Hematopoietic multipotent progenitor cell treated with erythropoietin and hydrocortisone succinate and interleukin-3 and kit ligand, for 4 days (in vitro differentiated cells): ENCODE measurements around the gene EMB.
"Not testable (repeated sequence)": the region's sequence is repeated elsewhere in the genome, so short reads cannot be mapped to it uniquely, and the experiment has no call there.

Experiments used
- DNase-seq: peaks from one replicate; pipeline ENCODE4 v3.0.0-alpha.2; 2015

EMB gene

GRCh38 chr5:50440651-50441492 lies at the start of gene EMB:
Gene EMB (minus strand): TSS chr5:50441288. CDS start chr5:50441151, 137 bp downstream.
- peak; percentile 90 for DNase-seq

DNA sequence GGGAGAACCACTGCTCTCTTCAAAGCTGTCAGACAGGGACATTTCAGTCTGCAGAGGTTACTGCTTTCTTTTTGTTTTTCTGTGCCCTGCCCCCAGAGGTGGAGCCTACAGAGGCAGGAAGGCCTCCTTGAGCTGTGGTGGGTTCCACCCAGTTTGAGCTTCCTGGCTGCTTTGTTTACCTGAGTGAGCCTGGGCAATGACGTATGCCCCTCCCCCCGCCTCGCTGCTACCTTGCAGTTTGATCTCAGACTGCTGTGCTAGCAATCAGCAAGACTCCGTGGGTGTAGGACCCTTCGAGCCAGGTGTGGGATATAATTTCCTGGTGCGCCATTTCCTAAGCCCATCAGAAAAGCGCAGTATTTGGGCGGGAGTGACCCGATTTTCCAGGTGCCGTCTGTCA lies 48.4 kb upstream of the EMB start:
- DNase-seq, result not testable (repeated sequence)

DNA sequence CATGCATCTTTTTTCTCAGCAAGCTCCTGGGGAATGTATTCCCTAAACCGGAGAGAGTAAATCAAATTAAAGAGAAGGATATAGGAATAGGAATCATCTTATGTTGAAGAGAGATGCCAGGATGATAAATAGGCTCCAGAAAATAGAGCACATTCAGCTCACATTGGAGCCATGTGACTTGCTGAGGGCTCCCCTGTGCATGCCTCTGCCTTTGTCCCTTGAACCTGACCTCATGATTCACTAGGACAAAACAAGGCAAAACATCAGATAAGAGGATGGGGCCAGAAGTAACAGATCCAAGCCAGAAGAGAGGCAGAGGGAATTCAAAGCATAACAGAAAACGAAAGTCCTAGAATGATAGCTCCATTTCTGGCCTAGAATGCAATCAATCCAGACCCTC lies 37.7 kb upstream of the EMB start:
- DNase-seq, result not testable (repeated sequence)

DNA sequence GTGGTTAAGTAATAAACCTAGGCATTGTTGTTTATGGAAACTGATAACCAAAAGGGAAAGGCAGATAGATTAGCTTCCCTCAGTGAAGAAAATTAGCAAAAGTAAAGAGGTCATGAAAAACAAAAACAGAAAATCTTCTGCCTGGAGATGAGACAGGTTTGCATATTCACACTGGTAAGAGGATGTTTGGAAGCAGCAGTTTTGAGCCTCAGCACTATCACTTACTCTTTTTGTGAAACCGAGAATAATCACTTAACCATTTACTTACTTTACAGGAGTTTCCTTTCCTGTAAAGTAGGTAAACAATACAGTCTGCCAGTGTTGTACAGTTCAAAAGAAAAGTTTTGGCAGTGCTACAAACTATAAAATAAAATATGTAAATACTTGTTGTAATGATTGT lies 35.5 kb upstream of the EMB start:
- DNase-seq, result no peak

DNA sequence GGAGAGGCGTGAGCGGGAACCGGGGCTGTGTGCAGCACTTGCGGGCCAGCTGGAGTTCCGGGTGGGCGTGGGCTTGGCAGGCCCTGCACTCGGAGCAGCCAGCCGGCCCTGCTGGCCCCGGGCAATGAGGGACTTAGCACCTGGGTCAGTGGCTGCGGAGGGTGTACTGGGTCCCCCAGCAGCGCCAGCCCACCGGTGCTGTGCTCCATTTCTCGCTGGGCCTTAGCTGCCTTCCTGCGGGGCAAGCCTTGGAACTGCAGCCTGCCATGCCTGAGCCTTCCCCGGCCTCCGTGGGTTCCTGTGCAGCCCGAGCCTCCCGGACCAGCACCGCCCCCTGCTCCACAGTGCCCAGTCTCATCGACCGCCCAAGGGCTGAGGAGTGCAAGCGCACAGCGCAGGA lies 23.9 kb upstream of the EMB start:
- not testable (repeated sequence) for DNase-seq

- no peak for DNase-seq
Measured at GRCh38 chr5:50463726-50464125, 22.6 kb upstream of the EMB start.

GRCh38 chr5:50463047-50463446 lies 22.0 kb upstream of the EMB start:
- DNase-seq, result no peak

DNA sequence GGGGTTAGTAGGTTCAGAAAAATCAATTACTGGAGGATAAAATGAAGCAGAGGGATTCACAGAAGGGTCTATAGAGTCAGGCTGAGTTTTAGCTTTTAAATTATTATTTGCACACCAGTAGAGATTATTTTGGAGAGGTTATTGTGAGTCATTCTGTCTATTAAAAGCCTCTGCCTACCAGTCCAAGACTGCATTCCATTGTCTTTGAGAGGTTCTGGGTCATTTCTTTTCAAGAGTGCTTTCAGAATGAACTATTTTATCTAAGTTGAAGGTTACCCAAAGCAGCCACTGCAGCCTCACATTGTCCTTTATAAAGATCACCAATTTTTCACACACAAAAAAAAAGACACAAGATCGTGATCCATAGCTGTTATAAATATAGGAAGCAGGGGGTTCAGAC lies 21.5 kb upstream of the EMB start:
- not testable (repeated sequence) for DNase-seq

GRCh38 chr5:50458372-50458771 lies 17.3 kb upstream of the EMB start:
- not testable (repeated sequence) for DNase-seq

- DNase-seq, result not testable (repeated sequence)
Measured at GRCh38 chr5:50449241-50449640, 8.2 kb upstream of the EMB start.

DNA sequence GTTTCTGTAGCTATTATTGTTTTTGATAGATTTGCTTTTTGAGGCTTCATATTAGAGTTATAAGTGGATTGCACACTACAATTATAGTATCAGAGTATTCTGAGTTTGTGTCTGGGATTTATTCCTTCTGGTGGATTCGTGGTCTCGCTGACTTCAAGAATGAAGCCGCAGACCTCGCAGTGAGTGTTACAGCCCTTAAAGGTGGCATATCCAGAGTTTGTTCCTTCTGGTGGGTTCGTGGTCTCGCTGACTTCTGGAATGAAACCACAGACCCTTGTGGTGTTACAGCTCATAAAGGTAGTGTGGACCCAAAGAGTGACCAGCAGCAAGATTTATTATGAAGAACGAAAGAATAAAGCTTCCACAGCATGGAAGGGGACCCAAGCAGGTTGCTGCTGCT lies 6.9 kb upstream of the EMB start:
- DNase-seq, result no peak

GRCh38 chr5:50447228-50447627 lies 6.1 kb upstream of the EMB start:
- no peak for DNase-seq

DNA sequence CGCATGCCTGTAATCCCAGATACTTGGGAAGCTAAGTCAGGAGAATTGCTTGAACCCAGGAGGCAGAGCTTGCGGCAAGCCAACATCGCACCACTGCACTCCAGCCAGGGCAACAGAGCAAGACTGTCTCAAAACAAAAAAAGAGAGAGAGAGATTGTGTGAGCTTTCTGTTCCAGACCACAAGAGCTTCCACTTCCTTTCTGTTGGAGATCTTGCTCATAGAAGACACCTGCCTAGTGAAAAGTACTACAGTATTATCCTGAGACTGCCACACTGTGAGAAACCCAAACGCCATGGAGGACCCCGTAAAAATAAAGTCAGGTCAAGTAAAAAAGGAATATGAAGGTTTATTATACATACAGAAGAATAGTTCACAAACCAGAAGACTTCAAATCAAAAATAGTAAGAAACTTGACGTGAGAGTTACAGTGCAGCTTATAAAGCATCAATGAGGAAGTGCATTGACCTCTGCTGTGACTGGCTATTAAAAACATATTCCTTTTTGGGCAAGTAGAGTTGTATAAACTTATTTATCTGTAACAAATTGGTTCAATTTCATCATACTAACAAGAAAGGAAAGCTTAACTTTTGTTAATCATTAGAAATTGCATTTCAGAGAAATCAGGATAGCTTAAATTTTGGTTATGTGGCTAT lies 4.3 kb upstream of the EMB start:
- peak; percentile 63 for DNase-seq

- not testable (repeated sequence) for DNase-seq
Measured at GRCh38 chr5:50442559-50443539, 1.8 kb upstream of the EMB start.

DNA sequence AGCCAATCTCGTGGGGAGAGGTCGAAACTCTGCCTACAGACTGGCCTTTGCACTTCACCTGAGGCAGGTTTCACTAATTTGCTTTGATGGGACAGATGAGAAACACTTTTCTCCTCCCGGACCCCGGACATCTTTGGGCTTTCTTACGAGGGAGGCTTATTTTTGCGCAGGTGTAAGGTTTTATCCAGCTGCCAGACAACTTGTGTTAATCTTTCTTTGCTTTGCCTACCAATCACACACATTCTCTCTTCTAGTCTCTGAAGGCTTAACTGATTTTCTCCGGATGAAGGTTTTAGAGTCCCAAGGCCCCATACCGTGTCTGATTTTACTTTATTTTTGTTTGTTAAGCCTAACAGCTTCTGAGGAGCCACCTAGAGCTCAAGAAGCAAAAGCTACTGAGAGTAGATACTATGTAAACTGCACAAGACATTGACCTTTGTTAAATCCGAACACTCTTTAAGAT lies 436 bp upstream of the EMB start:
- DNase-seq, result peak; percentile 46

DNA sequence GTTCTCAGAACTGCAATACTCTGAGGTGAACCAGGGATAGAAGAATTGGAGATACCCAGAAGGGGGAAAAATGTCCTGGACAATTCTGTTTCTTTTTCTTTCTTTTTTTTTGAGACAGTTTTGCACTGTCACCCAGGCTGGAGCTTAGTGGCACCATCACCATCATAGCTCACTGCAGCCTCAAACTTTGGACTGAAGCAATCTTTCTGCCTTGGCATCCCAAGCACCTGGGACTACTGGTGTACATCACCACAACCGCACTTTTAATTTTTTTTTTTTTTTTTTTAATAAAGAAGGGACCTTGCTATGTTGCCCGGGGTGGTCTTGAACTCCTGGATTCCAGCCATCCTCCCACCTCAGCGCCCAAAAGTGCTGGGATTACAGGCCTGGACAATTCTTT lies 1.9 kb downstream of the EMB start:
- DNase-seq, result no peak

DNA sequence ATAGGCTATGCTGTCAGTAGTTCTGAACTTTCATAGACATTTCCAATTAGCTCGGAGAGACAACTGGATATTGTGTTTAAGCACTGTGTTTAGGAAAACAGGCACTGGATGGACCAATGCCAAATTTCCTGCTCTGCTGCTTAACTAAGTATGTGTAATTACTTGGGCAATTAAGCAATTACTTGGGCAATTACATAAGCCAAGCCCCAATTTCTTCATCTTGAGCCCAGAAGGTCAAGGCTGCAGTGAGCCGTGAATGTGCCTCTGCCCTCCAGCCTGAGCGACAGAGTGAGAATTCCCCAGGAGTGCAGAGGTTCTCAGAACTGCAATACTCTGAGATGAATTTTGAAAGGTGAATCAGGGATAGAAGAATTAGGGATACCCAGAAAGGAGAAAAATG lies 3.0 kb downstream of the EMB start:
- peak; percentile 50 for DNase-seq

- DNase-seq, result no peak
Measured at GRCh38 chr5:50435168-50435567, 5.9 kb downstream of the EMB start.

- peak; percentile 59 for DNase-seq
Measured at GRCh38 chr5:50431133-50431904, 9.8 kb downstream of the EMB start.

DNA sequence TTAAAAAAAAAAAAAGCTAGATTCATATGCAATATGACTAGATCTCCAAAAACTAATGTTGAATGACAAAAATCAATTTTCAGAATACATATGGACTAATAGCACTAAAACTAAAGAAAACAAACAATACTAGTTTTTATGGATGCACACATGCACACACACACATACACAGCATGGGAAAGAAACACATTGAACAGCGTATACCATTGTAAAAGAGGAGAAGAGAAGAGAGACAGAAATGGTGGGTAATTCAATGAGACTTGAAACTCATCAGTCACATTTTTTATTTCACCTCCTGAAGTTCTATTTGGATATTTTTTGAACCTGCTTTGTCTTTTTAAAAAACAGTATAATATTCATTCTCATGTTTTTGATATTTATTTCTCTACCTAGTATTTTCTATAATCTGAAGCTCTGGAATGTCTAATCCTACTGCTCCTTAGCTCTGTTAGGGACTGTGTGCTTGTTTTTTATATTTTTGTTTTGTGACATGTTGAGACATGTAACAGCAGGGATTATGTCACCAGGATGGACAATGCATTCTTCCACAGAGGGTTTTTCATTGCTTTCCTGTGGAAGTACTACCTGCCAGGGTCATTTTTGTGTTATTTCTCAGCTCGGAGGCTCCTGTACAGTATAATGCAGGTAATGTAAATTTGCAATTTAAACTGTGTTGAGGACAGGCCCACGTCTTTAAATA lies 17.8 kb downstream of the EMB start:
- DNase-seq, result not testable (repeated sequence)

- not testable (repeated sequence) for DNase-seq
Measured at GRCh38 chr5:50421184-50421950, 19.7 kb downstream of the EMB start.
